HepG2 (cell line): Measurements from ENCODE around the gene KCNMB2. TPM values are rescaled to one million over a fixed set of nuclear protein-coding genes. Genes with fewer than 3 reads are reported as not detected.

Source experiments
- ATAC-seq: fragments of 200-7000 bp; cut with Tn5 transposase; 3 replicates; pipeline ENCODE4 v1.9.1; 2020; ENCODE audit warnings: mild to moderate bottlenecking, moderate library complexity
- BruUV-seq: library from RNA; stranded (reverse); fragments of 400-500 nt; replicated peaks from 2 replicates; lab custom pipeline; 2021; lab: Mats Ljungman, UMichigan
- CTCF ChIA-PET: fragments of 300-600 bp; formaldehyde crosslinking; extraction: SDS; loops from one replicate; lab custom pipeline; 2021; ENCODE audit warnings: low total read pairs, inconsistent platforms, low intra/inter-chr PET ratio; lab: Yijun Ruan, JAX
- POLR2A ChIA-PET: fragments of 350-600 bp; sonication (Branson Sonifier 250); formaldehyde crosslinking; loops from one replicate; lab custom pipeline; 2020; ENCODE audit warnings: antibody characterized with exemption, inconsistent platforms; lab: Yijun Ruan, JAX
- DNase-seq: peaks from one replicate; pipeline ENCODE4 v3.0.0-alpha.2; 2015; ENCODE audit warnings: low spot score
- FAIRE-seq: peaks from 3 replicates; lab custom pipeline; 2011; peaks lifted over from hg19 to GRCh38; lab: Jason Lieb, UNC
- H2AFZ ChIP-seq: one replicate; pipeline ENCODE4 v1.6.1; 2011; ENCODE audit warnings: low read length, inconsistent platforms
- H3K27ac ChIP-seq: fragments of 300-600 bp; 3 replicates; pipeline ENCODE4 v1.8.0; 2011; ENCODE audit warnings: mixed run types, mild to moderate bottlenecking, mixed read lengths, low read length, inconsistent platforms; ENCODE audit not compliant: insufficient read depth; ENCODE audit errors: extremely low read length
- H3K27me3 ChIP-seq, 2 experiments: fragments of 200-600 bp in 1 of 2; 2 replicates in 1 of 2; 3 replicates in 1 of 2; pipeline versions ENCODE4 v1.6.0 to v1.8.0; 2011; ENCODE audit warnings: low read length in 2 of 2, mild to moderate bottlenecking in 2 of 2, moderate library complexity in 2 of 2, inconsistent platforms in 1 of 2; ENCODE audit not compliant: insufficient read depth in 2 of 2, control insufficient read depth in 1 of 2
- H3K36me3 ChIP-seq, 2 experiments: fragments of 200-600 bp in 1 of 2; replicated peaks in 1 of 2; 2 replicates in 1 of 2; 3 replicates in 1 of 2; pipeline versions ENCODE4 v1.5.1 to v1.8.0; 2011; ENCODE audit warnings: low read length in 2 of 2, inconsistent platforms in 1 of 2; ENCODE audit not compliant: insufficient read depth in 2 of 2, control insufficient read depth in 1 of 2
- H3K4me1 ChIP-seq: 2 replicates; pipeline ENCODE4 v1.5.1; 2012; ENCODE audit warnings: low read length, inconsistent platforms; ENCODE audit not compliant: insufficient read depth
- H3K4me2 ChIP-seq: 2 replicates; pipeline ENCODE4 v1.6.0; 2011; ENCODE audit warnings: low read depth, low read length, inconsistent platforms
- H3K4me3 ChIP-seq, 3 experiments: fragments of 200-600 bp in 1 of 3; sonication (generic), shearing (Covaris generic) in 1 of 3; replicated peaks in 1 of 3; 2 replicates each; pipeline ENCODE4 v1.5.1; 2011 to 2016; ENCODE audit warnings: low read length in 3 of 3, inconsistent platforms in 2 of 3, low read depth in 2 of 3, mild to moderate bottlenecking in 2 of 3, control low read depth in 1 of 3, mixed read lengths in 1 of 3; ENCODE audit not compliant: insufficient read depth in 1 of 3
- H3K79me2 ChIP-seq: one replicate; pipeline ENCODE4 v1.6.1; 2011; ENCODE audit warnings: low read length, inconsistent platforms; ENCODE audit not compliant: insufficient read depth
- H3K9ac ChIP-seq: 2 replicates; pipeline ENCODE4 v1.6.0; 2011; ENCODE audit warnings: mild to moderate bottlenecking, low read depth, low read length, inconsistent platforms; ENCODE audit not compliant: insufficient read depth
- H3K9me3 ChIP-seq: 2 replicates; pipeline ENCODE4 v1.5.1; 2012; ENCODE audit warnings: mild to moderate bottlenecking, low read length
- H4K20me1 ChIP-seq: 2 replicates; pipeline ENCODE4 v1.6.0; 2011; ENCODE audit warnings: inconsistent platforms, mild to moderate bottlenecking, low read length, moderate library complexity; ENCODE audit not compliant: insufficient read depth
- HDAC2 ChIP-seq: sonication (generic); formaldehyde crosslinking; IDR thresholded peaks from 2 replicates; pipeline ENCODE4 v1.4.0; 2020; ENCODE audit warnings: missing genetic modification reagents
- JDP2 ChIP-seq: sonication (generic); formaldehyde crosslinking; IDR thresholded peaks from 2 replicates; pipeline ENCODE4 v1.8.1; 2022; ENCODE audit warnings: missing genetic modification reagents, borderline replicate concordance
- JUND ChIP-seq: sonication (generic); formaldehyde crosslinking; IDR thresholded peaks from 2 replicates; pipeline ENCODE4 v1.8.0; 2022; ENCODE audit warnings: mild to moderate bottlenecking, missing genetic modification reagents
- MZF1 ChIP-seq: sonication (generic); formaldehyde crosslinking; IDR thresholded peaks from 2 replicates; pipeline ENCODE4 v1.8.1; 2023; ENCODE audit warnings: mild to moderate bottlenecking, missing genetic modification reagents, borderline replicate concordance
- PPARG ChIP-seq: conservative IDR thresholded peaks from 2 replicates; pipeline ENCODE4 v1.6.1; 2016; ENCODE audit warnings: missing biosample characterization, missing genetic modification reagents
- STAG1 ChIP-seq: sonication (generic); formaldehyde crosslinking; IDR thresholded peaks from 2 replicates; pipeline ENCODE4 v1.4.0; 2020; ENCODE audit warnings: missing genetic modification reagents
- ZNF556 ChIP-seq: sonication (generic); formaldehyde crosslinking; IDR thresholded peaks from 2 replicates; pipeline ENCODE4 v1.4.0; 2020; ENCODE audit warnings: mild to moderate bottlenecking, missing genetic modification reagents, borderline replicate concordance
- ZNF75D ChIP-seq: sonication (generic); formaldehyde crosslinking; IDR thresholded peaks from 2 replicates; pipeline ENCODE4 v1.8.1; 2023; ENCODE audit warnings: missing genetic modification reagents, mild to moderate bottlenecking, borderline replicate concordance
- ZNF781 ChIP-seq: sonication (generic); formaldehyde crosslinking; IDR thresholded peaks from 2 replicates; pipeline ENCODE4 v1.5.1; 2020; ENCODE audit warnings: borderline replicate concordance, mild to moderate bottlenecking, missing genetic modification reagents; ENCODE audit errors: not compliant biosample characterization
- ZSCAN12 ChIP-seq: sonication (generic); formaldehyde crosslinking; IDR thresholded peaks from 2 replicates; pipeline ENCODE4 v1.9.0; 2021; ENCODE audit warnings: mild to moderate bottlenecking, missing genetic modification reagents
- WGBS: methylation state at CpG from one replicate; pipeline ENCODE4 v1.1.6; 2017; ENCODE audit warnings: low lambda C conversion rate; 5-methylcytosine and 5-hydroxymethylcytosine counted together
- in situ Hi-C: cut with HindIII; loops from 2 replicates; pipeline ENCODE4 v1.10.0; 2017; ENCODE audit warnings: low pct_unique_long_range_greater_than_20kb; ENCODE audit not compliant: extremely low pct_ligation_motif_present
- intact Hi-C: fragments of 100-400 bp; cut with micrococcal nuclease; formaldehyde crosslinking; loops from one replicate; pipeline ENCODE4 v1.10.0; 2022; ENCODE audit not compliant: unreplicated experiment
- polyA plus RNA-seq, 8 experiments: library from polyadenylated mRNA; depleted of rRNA in 3 of 8; stranded (reverse) in 7 of 8; unstranded in 1 of 8; fragments of >200 nt; fragmentation: Illumina TruSeq in 4 of 8; extraction: Trizol in 4 of 8; gene quantifications; 2 replicates each; pipeline versions ENCODE4 v1.2.1 to v1.2.3, GENCODE V29; 2011 to 2016; ENCODE audit warnings: low read depth in 4 of 8, missing spikeins in 1 of 8, mixed read lengths in 1 of 8; ENCODE audit not compliant: insufficient read depth in 1 of 8
- total RNA-seq, 5 experiments: library from RNA; depleted of rRNA; stranded (reverse); fragments of >200 nt; fragmentation: Illumina TruSeq; extraction: Trizol; gene quantifications; 2 replicates each; pipeline ENCODE4 v1.2.3, GENCODE V29; 2016; ENCODE audit warnings: low read depth in 1 of 5
- TF ChIP-seq, protein P1 (sequence below): sonication (generic); formaldehyde crosslinking; IDR thresholded peaks from 2 replicates; pipeline ENCODE4 v1.5.1; 2020; ENCODE audit warnings: mild to moderate bottlenecking, missing genetic modification reagents, moderate library complexity
- TF ChIP-seq, protein P2 (sequence below): IDR thresholded peaks from 2 replicates; pipeline ENCODE4 v1.6.1; 2016; ENCODE audit warnings: missing genetic modification reagents, missing compliant biosample characterization
- TF ChIP-seq, protein P3 (sequence below): sonication (generic); formaldehyde crosslinking; conservative IDR thresholded peaks from 2 replicates; pipeline ENCODE4 v1.4.0; 2020; ENCODE audit warnings: missing genetic modification reagents

KCNMB2 gene
- total and polyA plus RNA-seq, 2 of the 13 experiments (the other 11 are each of a cell fraction or from before 2014, with no cell fraction given) = not detected

DNA sequence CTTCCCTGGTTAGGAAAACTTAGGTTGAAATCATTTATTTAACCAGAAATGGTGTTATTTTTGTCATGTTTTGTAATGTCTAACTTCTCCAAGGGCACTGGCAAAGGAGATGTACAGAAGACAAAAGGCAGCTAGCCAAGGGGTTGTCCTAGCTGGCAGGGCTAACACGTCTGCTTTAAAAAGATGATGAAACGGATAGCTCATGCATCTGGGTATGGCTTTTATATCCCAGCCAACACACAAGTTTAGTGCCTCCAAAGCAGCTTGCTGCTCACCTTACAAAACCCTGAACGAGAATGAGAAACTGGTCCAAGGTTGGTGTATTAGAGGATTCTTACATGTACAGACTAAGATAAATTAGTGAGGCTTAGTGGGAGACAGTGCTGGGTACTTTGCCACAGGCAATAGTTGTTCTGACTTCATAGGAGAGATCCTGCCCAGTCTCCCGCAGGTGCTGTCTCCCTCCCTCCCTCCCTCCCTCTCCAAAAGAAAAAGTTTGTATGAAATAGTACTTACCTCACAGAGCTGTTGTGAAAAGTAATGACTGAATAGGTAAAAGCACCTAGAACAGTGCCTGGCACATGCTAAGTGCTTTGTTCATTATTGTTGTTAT lies 47.8 kb downstream of the KCNMB2 start (continued):
- TF ChIP-seq, protein P1, sequence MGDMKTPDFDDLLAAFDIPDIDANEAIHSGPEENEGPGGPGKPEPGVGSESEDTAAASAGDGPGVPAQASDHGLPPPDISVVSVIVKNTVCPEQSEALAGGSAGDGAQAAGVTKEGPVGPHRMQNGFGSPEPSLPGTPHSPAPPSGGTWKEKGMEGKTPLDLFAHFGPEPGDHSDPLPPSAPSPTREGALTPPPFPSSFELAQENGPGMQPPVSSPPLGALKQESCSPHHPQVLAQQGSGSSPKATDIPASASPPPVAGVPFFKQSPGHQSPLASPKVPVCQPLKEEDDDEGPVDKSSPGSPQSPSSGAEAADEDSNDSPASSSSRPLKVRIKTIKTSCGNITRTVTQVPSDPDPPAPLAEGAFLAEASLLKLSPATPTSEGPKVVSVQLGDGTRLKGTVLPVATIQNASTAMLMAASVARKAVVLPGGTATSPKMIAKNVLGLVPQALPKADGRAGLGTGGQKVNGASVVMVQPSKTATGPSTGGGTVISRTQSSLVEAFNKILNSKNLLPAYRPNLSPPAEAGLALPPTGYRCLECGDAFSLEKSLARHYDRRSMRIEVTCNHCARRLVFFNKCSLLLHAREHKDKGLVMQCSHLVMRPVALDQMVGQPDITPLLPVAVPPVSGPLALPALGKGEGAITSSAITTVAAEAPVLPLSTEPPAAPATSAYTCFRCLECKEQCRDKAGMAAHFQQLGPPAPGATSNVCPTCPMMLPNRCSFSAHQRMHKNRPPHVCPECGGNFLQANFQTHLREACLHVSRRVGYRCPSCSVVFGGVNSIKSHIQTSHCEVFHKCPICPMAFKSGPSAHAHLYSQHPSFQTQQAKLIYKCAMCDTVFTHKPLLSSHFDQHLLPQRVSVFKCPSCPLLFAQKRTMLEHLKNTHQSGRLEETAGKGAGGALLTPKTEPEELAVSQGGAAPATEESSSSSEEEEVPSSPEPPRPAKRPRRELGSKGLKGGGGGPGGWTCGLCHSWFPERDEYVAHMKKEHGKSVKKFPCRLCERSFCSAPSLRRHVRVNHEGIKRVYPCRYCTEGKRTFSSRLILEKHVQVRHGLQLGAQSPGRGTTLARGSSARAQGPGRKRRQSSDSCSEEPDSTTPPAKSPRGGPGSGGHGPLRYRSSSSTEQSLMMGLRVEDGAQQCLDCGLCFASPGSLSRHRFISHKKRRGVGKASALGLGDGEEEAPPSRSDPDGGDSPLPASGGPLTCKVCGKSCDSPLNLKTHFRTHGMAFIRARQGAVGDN (CRISPR knock-in tag) = no peak
- TF ChIP-seq, all 625 proteins: peak for 0

DNA sequence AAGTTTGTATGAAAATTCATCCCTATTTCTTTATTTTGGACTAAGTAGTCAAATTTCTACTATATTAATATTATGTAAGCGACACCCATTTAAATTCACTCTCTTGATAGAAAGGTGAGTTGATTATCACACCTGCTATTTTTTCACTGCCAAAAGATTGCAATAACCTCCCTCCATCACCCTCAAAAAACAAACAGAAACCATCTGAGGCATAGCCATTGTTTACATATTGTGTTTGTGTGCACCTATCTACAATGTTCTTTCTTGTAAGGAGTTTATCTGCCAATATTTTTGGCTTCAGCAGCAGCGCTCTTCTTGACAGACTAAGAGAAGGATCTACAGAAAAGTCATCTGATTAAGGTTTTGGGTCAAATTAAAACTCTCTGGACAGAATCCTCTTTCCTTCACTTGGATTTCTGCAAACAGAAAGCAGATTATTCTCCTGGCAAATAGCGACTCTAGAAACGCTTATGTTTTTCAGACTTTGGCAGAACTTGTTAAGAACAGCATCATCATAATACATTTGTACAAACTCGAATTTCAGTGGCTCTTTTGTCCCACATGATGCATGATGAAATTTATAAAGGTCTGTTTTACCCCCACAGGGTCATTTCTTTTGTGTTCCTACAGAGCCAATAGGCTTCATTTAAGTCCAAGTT lies 48.6 kb downstream of the KCNMB2 start:
- intact Hi-C loops (no loop called here), in situ Hi-C loops (no loop called here)
- Histone ChIP-seq H3K4me1 (no peaks in the 10 kb centered on the region), H3K4me2 (no peak overlapping the region), H3K36me3 (no peaks in the 10 kb centered on the region), H3K27me3 (no peaks in the 10 kb centered on the region), H3K4me3 (no peak overlapping the region), H3K27ac (no peak overlapping the region), H4K20me1 (no peaks in the 10 kb centered on the region), H3K9ac (no peak overlapping the region), H3K79me2 (no peaks in the 10 kb centered on the region), H2AFZ (no peak overlapping the region), H3K9me3 (no peaks in the 10 kb centered on the region)
- no peak for DNase-seq
- POLR2A ChIA-PET = no interaction called here
- no peak for ATAC-seq
- no peak for FAIRE-seq
- no TSS peak for BruUV-seq
- CTCF ChIA-PET = no interaction called here
- WGBS = 37% methylated on average over 5 of the region's 5 CpGs
- TF ChIP-seq, protein P2, sequence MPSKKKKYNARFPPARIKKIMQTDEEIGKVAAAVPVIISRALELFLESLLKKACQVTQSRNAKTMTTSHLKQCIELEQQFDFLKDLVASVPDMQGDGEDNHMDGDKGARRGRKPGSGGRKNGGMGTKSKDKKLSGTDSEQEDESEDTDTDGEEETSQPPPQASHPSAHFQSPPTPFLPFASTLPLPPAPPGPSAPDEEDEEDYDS = no peak
- no peak for TF ChIP-seq HDAC2 (CRISPR knock-in tag)
- TF ChIP-seq ZNF781 (CRISPR knock-in tag) = no peak
- TF ChIP-seq ZNF75D = no peak
- TF ChIP-seq JUND (CRISPR knock-in tag) = no peak
- TF ChIP-seq ZSCAN12 (CRISPR knock-in tag) = no peak
- TF ChIP-seq ZNF556 (CRISPR knock-in tag) = no peak
- TF ChIP-seq, protein P3, sequence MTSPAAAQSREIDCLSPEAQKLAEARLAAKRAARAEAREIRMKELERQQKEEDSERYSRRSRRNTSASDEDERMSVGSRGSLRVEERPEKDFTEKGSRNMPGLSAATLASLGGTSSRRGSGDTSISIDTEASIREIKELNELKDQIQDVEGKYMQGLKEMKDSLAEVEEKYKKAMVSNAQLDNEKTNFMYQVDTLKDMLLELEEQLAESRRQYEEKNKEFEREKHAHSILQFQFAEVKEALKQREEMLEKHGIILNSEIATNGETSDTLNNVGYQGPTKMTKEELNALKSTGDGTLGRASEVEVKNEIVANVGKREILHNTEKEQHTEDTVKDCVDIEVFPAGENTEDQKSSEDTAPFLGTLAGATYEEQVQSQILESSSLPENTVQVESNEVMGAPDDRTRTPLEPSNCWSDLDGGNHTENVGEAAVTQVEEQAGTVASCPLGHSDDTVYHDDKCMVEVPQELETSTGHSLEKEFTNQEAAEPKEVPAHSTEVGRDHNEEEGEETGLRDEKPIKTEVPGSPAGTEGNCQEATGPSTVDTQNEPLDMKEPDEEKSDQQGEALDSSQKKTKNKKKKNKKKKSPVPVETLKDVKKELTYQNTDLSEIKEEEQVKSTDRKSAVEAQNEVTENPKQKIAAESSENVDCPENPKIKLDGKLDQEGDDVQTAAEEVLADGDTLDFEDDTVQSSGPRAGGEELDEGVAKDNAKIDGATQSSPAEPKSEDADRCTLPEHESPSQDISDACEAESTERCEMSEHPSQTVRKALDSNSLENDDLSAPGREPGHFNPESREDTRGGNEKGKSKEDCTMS = no peak
- TF ChIP-seq STAG1 (CRISPR knock-in tag) = no peak
- no peak for TF ChIP-seq JDP2 (CRISPR knock-in tag)
- TF ChIP-seq PPARG = no peak
- no peak for TF ChIP-seq MZF1
